ENCODE measurements around the gene DENND2C. TPM values are rescaled to one million over a fixed set of nuclear protein-coding genes. Genes with fewer than 3 reads are reported as not detected.

The DENND2C gene
- total RNA-seq, 1 donor from 2014 or later: 0.79 TPM

DNA sequence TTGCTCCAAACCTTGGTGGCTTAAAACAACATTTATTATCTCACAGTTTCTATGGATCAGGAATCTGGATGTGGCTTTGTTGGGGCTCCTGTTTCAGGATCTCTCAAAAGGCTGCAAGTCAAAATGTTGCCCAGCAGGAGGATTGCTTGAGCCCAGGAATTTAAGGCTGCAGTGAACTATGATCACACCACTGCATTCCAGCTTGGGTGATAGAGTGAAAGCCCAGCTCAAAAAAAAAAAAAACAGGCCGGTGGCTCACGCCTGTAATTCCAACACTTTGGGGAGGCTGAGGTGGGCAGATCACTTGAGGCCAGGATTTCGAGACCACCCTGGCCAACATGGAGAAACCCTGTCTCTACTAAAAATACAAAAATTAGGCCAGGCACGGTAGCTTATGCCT lies 118.4 kb downstream of the DENND2C start:
- no peaks in the 10 kb centered on the region for H3K36me3 Mint-ChIP-seq (ENCODE audit: low read depth)
- TF ChIP-seq, protein P1, sequence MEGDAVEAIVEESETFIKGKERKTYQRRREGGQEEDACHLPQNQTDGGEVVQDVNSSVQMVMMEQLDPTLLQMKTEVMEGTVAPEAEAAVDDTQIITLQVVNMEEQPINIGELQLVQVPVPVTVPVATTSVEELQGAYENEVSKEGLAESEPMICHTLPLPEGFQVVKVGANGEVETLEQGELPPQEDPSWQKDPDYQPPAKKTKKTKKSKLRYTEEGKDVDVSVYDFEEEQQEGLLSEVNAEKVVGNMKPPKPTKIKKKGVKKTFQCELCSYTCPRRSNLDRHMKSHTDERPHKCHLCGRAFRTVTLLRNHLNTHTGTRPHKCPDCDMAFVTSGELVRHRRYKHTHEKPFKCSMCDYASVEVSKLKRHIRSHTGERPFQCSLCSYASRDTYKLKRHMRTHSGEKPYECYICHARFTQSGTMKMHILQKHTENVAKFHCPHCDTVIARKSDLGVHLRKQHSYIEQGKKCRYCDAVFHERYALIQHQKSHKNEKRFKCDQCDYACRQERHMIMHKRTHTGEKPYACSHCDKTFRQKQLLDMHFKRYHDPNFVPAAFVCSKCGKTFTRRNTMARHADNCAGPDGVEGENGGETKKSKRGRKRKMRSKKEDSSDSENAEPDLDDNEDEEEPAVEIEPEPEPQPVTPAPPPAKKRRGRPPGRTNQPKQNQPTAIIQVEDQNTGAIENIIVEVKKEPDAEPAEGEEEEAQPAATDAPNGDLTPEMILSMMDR (conservative IDR thresholded peaks at IDR 0.05): no peak
- H3K4me1 Mint-ChIP-seq: no peaks in the 10 kb centered on the region
- H3K27ac Mint-ChIP-seq (ENCODE audit: unreplicated experiment): no peak overlapping the region
- H3K27me3 Mint-ChIP-seq (ENCODE audit: low read depth): no peaks in the 10 kb centered on the region
- no peak overlapping the region for H3K4me3 Mint-ChIP-seq
- DNase-seq (ENCODE audit: low read depth, low spot score): no peak
- H3K9me3 Mint-ChIP-seq: no peaks in the 10 kb centered on the region

DNA sequence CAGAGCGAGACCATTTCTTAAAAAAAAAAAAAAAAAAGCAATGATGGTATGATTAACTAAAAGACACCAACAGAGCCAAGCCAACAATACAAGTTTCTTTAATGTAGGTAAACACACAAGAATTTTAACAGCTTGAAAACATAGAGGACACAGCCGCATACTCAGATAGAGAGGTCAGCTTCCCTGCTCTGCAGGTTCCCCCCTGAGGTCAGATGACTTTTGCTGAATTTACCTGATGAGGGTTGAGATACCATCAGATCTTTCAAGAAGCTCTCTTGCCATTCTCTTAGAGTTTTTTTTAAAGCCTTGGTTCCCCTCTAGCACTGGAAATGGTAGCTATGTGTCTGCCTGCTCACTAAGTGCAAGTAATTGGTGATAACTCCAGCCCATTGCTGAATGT lies 119.5 kb downstream of the DENND2C start:
- H3K9me3 Mint-ChIP-seq: no peaks in the 10 kb centered on the region
- no peak for DNase-seq (ENCODE audit: low read depth, low spot score)
- TF ChIP-seq, protein P1 (conservative IDR thresholded peaks at IDR 0.05): no peak
- no peak overlapping the region for H3K27ac Mint-ChIP-seq (ENCODE audit: unreplicated experiment)
- no peak overlapping the region for H3K4me3 Mint-ChIP-seq
- no peaks in the 10 kb centered on the region for H3K36me3 Mint-ChIP-seq (ENCODE audit: low read depth)
- no peaks in the 10 kb centered on the region for H3K27me3 Mint-ChIP-seq (ENCODE audit: low read depth)
- no peaks in the 10 kb centered on the region for H3K4me1 Mint-ChIP-seq

DNA sequence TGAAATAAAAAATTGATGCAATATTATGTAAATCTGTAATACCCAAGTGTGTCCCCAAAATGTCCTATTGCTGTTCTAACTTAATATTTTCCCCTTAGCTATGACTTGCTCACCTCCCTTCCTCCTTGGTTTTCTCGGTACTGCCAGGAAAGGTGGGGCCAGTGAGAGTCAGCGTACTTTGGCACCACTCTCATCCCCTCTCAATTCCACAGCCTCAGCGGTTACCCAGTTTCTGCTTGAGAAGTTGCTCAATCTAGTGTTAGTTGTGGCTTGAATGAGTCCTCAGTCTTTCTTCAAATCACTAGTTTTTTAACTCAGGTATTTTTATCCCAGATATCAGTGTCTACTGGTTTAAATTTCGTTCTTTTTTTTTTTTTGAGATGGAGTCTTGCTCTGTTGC lies 120.7 kb downstream of the DENND2C start:
- Mint-ChIP-seq H3K27ac (ENCODE audit: unreplicated experiment) (no peak overlapping the region), H3K4me3 (no peak overlapping the region), H3K36me3 (ENCODE audit: low read depth) (no peaks in the 10 kb centered on the region), H3K27me3 (ENCODE audit: low read depth) (no peaks in the 10 kb centered on the region), H3K4me1 (no peaks in the 10 kb centered on the region), H3K9me3 (no peaks in the 10 kb centered on the region)
- TF ChIP-seq, protein P1 (conservative IDR thresholded peaks at IDR 0.05): no peak
- DNase-seq (ENCODE audit: low read depth, low spot score): no peak

DNA sequence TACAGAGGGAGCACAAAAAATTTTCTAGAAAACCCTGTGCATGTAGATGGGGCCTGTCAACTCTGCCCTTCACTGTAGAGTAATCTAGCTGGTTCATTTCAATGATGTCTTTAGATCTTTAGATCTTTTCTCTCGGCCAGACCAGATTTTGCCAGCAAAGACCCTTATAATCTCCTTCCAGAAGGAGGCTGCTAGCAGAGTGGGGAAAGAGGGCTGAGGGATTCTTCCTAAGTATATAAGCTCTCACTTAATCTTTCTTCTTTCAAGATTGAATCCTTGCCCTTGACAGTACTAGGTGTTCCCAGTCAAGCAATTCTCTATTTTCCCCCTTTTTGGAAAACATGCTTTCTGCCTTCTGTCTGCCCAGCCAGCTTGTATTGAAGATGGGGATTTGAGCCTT lies 122.8 kb downstream of the DENND2C start:
- H3K4me3 Mint-ChIP-seq: no peak overlapping the region
- H3K9me3 Mint-ChIP-seq: no peaks in the 10 kb centered on the region
- no peak overlapping the region for H3K27ac Mint-ChIP-seq (ENCODE audit: unreplicated experiment)
- H3K4me1 Mint-ChIP-seq: no peaks in the 10 kb centered on the region
- DNase-seq (ENCODE audit: low read depth, low spot score): no peak
- H3K27me3 Mint-ChIP-seq (ENCODE audit: low read depth): no peaks in the 10 kb centered on the region
- TF ChIP-seq, protein P1 (conservative IDR thresholded peaks at IDR 0.05): no peak
- H3K36me3 Mint-ChIP-seq (ENCODE audit: low read depth): no peaks in the 10 kb centered on the region

DNA sequence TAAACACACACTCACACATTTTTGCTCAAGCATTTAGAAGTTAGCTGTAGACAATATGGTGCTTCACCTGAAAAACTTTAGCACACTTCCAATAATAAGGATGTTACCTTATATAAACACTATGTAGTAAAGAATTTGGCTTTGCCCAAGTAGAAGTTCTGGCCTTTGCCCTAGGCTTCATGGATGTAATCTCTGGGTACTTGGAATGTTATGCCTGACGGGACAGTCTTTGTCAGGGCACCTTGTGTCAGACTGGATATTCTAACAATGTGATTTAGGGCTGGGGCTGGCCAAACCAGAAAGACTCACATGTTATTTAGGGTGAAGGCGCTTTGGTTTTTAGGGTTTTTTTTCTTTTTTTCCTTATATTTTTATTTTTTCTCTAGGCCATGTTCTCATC lies 124.1 kb downstream of the DENND2C start:
- TF ChIP-seq, protein P1 (conservative IDR thresholded peaks at IDR 0.05): no peak
- Mint-ChIP-seq H3K27ac (ENCODE audit: unreplicated experiment) (no peak overlapping the region), H3K36me3 (ENCODE audit: low read depth) (no peaks in the 10 kb centered on the region), H3K4me3 (no peak overlapping the region), H3K27me3 (ENCODE audit: low read depth) (no peaks in the 10 kb centered on the region), H3K4me1 (no peaks in the 10 kb centered on the region), H3K9me3 (no peaks in the 10 kb centered on the region)
- DNase-seq (ENCODE audit: low read depth, low spot score): no peak

DNA sequence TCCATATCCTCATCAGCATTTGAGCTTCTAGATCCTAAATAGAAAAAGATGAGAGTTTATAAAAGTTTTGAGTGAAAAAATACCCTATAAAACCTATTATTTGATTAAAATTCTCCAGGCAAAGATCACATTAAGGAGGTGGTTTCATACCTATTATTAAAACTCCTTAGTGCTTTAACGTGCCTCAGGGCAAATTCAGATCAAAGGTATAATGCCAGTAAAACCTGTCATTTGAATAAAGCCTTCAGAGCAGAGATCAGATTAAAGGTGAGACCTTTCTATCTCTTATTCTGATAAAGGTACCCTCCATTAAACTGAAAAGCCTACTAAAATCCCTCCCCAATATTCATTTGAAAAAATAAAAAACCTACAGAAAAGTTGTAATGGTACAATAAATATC lies 124.5 kb downstream of the DENND2C start:
- H3K9me3 Mint-ChIP-seq: no peaks in the 10 kb centered on the region
- no peaks in the 10 kb centered on the region for H3K4me1 Mint-ChIP-seq
- DNase-seq (ENCODE audit: low read depth, low spot score): no peak
- H3K4me3 Mint-ChIP-seq: no peak overlapping the region
- TF ChIP-seq, protein P1 (conservative IDR thresholded peaks at IDR 0.05): no peak
- no peaks in the 10 kb centered on the region for H3K27me3 Mint-ChIP-seq (ENCODE audit: low read depth)
- no peak overlapping the region for H3K27ac Mint-ChIP-seq (ENCODE audit: unreplicated experiment)
- no peaks in the 10 kb centered on the region for H3K36me3 Mint-ChIP-seq (ENCODE audit: low read depth)

Data from neural crest cell (in vitro differentiated cells).